HEK293T (cell line): Measurements from ENCODE around the gene GFPT2.

Experiments
- ARNT ChIP-seq: fragments of 450-650 bp; IDR thresholded peaks from 2 replicates; pipeline ENCODE4 v1.6.1; 2017; ENCODE audit warnings: mild to moderate bottlenecking
- BHLHE40 ChIP-seq: fragments of 450-650 bp; IDR thresholded peaks from 2 replicates; pipeline ENCODE4 v1.6.1; 2016; ENCODE audit warnings: mild to moderate bottlenecking, moderate library complexity, borderline replicate concordance
- CTBP1 ChIP-seq: fragments of 450-650 bp; IDR thresholded peaks from 2 replicates; pipeline ENCODE4 v1.6.1; 2016; ENCODE audit warnings: borderline replicate concordance
- ELF4 ChIP-seq: fragments of 450-650 bp; IDR thresholded peaks from 2 replicates; pipeline ENCODE4 v1.6.1; 2017; ENCODE audit warnings: antibody characterized with exemption
- FOXK2 ChIP-seq: fragments of 450-650 bp; IDR thresholded peaks from 2 replicates; pipeline ENCODE4 v1.6.1; 2016; ENCODE audit warnings: mild to moderate bottlenecking
- FOXM1 ChIP-seq: fragments of 450-650 bp; IDR thresholded peaks from 2 replicates; pipeline ENCODE4 v1.6.1; 2017; ENCODE audit warnings: mild to moderate bottlenecking, borderline replicate concordance
- NFRKB ChIP-seq: fragments of 450-650 bp; IDR thresholded peaks from 2 replicates; pipeline ENCODE4 v1.6.1; 2016; ENCODE audit warnings: mild to moderate bottlenecking, moderate library complexity
- SP1 ChIP-seq: fragments of 450-650 bp; IDR thresholded peaks from 2 replicates; pipeline ENCODE4 v1.6.1; 2017
- SUZ12 ChIP-seq: fragments of 450-650 bp; IDR thresholded peaks from 2 replicates; pipeline ENCODE4 v1.6.1; 2016; ENCODE audit warnings: mild to moderate bottlenecking
- TARDBP ChIP-seq: fragments of 450-650 bp; IDR thresholded peaks from 2 replicates; pipeline ENCODE4 v1.6.1; 2016
- ZNF384 ChIP-seq: fragments of 450-650 bp; IDR thresholded peaks from 2 replicates; pipeline ENCODE4 v1.6.1; 2016

DNA sequence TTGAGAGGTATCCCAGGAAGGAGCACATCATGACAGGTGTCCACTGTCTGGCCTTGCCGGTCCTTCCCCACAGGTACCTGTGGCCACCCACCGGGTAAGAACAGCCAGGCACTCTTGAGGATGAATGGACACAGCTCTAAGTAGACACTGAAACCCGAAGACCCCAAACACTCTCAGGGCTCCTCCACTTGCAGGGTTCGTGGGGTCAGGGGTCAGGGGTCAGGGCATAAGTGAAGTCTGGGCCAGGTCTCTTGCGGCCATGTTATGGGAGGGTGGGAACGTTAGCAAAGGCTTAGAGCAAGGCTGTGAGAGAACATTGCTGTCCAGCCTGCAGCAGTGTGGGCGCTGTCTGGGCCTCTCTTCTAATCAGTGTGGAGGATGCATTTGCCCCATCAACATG is 101.2 kb downstream of the GFPT2 start:
- no peak for TF ChIP-seq ZNF384
- TF ChIP-seq SUZ12, result no peak
- no peak for TF ChIP-seq SP1
- TF ChIP-seq ELF4, result no peak
- no peak for TF ChIP-seq BHLHE40
- TF ChIP-seq FOXK2, result no peak
- TF ChIP-seq CTBP1, result no peak
- no peak for TF ChIP-seq TARDBP
- TF ChIP-seq FOXM1, result no peak
- TF ChIP-seq NFRKB, result no peak
- no peak for TF ChIP-seq ARNT
